Prostate gland (tissue), 2 donors: ENCODE results near the gene MYRF. TPM values are rescaled to one million over a fixed set of nuclear protein-coding genes. Genes with fewer than 3 reads are reported as not detected.

Experiments used
- DNase-seq: peaks from one replicate; pipeline ENCODE4 v3.0.0-alpha.2; 2019; ENCODE audit warnings: low spot score
- H3K27ac ChIP-seq, 2 donors: fragments of 200-600 bp; sonication (generic); 2 replicates each; pipeline ENCODE4 v1.5.1; 2017 to 2019
- H3K27me3 ChIP-seq: fragments of 200-600 bp; sonication (generic); replicated peaks from 2 replicates; pipeline ENCODE4 v1.5.1; 2019; ENCODE audit not compliant: insufficient read depth
- H3K36me3 ChIP-seq, 2 donors: fragments of 200-600 bp; sonication (generic); 1 replicate in 1 of 2; 2 replicates in 1 of 2; pipeline versions ENCODE4 v1.5.1 to v1.8.1; 2017 to 2019
- H3K4me1 ChIP-seq: fragments of 200-600 bp; sonication (generic); replicated peaks from 2 replicates; pipeline ENCODE4 v1.5.1; 2019
- H3K4me3 ChIP-seq, 2 donors: fragments of 200-600 bp; sonication (generic); 2 replicates each; pipeline ENCODE4 v1.5.1; 2017 to 2019
- H3K9me3 ChIP-seq: fragments of 200-600 bp; sonication (generic); 2 replicates; pipeline ENCODE4 v1.5.1; 2017
- POLR2A ChIP-seq: fragments of 450-650 bp; IDR thresholded peaks from one replicate; pipeline ENCODE4 v1.6.1; 2016; ENCODE audit warnings: antibody characterized with exemption, mild to moderate bottlenecking
- POLR2AphosphoS5 ChIP-seq: sonication (generic); formaldehyde crosslinking; IDR thresholded peaks from one replicate; pipeline ENCODE4 v1.6.1; 2017; ENCODE audit warnings: antibody characterized with exemption
- WGBS: methylation state at CpG from one replicate; pipeline ENCODE4 v1.1.5; 2018; 5-methylcytosine and 5-hydroxymethylcytosine counted together
- intact Hi-C: fragments of 100-400 bp; cut with DNase I; formaldehyde crosslinking; loops from one replicate; pipeline ENCODE4 v1.14.2; 2022
- total RNA-seq, 2 donors: library from RNA; depleted of rRNA; stranded (reverse); fragments of >200 nt; gene quantifications; one replicate each; pipeline ENCODE4 v1.1.0, GENCODE V29; 2016
- TF ChIP-seq, protein P1 (sequence below), 4 experiments: fragments of 200-600 bp in 2 of 4; fragments of 450-650 bp in 2 of 4; sonication (generic) in 2 of 4; IDR thresholded peaks; 1 replicate in 3 of 4; 2 replicates in 1 of 4; pipeline ENCODE4 v1.5.1; 2016 to 2019; ENCODE audit warnings: antibody characterized with exemption in 4 of 4, mild to moderate bottlenecking in 2 of 4, moderate library complexity in 2 of 4

Gene MYRF
- total RNA-seq, 2 donors from 2014 or later: 0.77 to 3.4 TPM

DNA sequence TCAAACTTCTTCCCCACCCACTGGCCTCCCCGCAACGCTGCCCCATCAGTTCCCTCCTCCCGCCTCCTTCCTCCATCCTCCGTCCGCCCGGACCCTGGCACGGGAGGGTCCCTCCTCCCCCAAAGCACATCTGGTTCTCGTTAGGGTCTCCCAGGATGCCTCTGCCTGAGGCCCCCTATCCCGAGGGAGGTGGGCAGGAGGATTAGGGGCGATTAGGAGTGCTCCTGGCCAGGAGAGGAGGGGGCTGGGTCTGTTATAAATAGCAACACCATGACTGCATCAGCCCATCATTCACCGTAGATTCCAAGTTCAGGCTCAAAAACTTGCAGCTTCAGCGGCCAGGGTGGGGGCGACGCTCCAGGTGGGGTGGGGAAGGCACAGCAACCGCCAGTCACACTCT, 10.4 kb downstream of the MYRF start:
- Histone ChIP-seq H3K9me3 (no peaks in the 10 kb centered on the region), H3K4me1 (no peaks in the 10 kb centered on the region), H3K27me3 (no peaks in the 10 kb centered on the region), H3K27ac (no peak overlapping the region), H3K36me3 (no peaks in the 10 kb centered on the region), H3K4me3 (no peak overlapping the region)
- 50% methylated on average over 14 of the region's 15 CpGs for WGBS
- no peak for DNase-seq
- TF ChIP-seq, protein P1, sequence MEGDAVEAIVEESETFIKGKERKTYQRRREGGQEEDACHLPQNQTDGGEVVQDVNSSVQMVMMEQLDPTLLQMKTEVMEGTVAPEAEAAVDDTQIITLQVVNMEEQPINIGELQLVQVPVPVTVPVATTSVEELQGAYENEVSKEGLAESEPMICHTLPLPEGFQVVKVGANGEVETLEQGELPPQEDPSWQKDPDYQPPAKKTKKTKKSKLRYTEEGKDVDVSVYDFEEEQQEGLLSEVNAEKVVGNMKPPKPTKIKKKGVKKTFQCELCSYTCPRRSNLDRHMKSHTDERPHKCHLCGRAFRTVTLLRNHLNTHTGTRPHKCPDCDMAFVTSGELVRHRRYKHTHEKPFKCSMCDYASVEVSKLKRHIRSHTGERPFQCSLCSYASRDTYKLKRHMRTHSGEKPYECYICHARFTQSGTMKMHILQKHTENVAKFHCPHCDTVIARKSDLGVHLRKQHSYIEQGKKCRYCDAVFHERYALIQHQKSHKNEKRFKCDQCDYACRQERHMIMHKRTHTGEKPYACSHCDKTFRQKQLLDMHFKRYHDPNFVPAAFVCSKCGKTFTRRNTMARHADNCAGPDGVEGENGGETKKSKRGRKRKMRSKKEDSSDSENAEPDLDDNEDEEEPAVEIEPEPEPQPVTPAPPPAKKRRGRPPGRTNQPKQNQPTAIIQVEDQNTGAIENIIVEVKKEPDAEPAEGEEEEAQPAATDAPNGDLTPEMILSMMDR (IDR thresholded peaks at IDR 0.05): no peak
- no peak for TF ChIP-seq POLR2AphosphoS5
- TF ChIP-seq POLR2A: no peak
- intact Hi-C loops: no loop called here

DNA sequence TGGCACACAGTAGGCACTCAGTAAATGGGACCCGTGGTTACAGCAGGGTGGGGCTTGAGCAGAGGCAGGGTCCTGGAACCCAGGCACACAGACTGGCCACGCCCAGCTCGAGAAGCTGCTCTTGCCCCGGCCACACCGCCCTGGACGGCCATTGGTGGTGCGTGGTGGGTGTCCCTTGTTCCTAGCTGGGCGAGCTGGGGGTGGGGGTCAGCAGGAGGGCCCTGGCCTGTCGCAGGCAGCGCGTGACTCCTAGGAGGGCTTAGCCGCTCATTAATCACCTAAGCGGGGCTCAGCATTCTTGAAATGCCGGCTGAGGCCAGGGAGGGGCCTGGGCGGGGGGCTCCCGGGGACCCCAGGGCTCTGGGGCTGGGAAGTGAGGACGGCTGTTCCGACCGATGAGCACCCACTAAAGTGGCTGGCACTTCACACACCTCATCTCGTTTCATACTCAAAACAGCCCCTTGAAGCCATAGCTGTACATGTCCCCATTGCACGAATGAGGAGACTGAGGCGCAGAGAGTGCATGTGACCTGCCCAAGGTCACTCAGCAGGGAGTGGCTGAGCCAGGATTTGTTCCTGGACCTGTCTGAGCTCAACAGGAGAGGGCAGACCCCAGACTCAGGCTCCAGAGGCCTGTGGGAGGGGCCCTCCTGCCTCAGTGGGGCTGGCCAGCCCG, 11.6 kb downstream of the MYRF start:
- Histone ChIP-seq H3K4me3 (no peak overlapping the region), H3K9me3 (no peaks in the 10 kb centered on the region), H3K27ac (no peak overlapping the region), H3K36me3 (no peaks in the 10 kb centered on the region), H3K27me3 (no peaks in the 10 kb centered on the region), H3K4me1 (no peaks in the 10 kb centered on the region)
- TF ChIP-seq, protein P1 (IDR thresholded peaks at IDR 0.05): no peak
- TF ChIP-seq POLR2AphosphoS5 (no peak), POLR2A (no peak)
- 72% methylated on average over 22 of the region's 23 CpGs for WGBS
- no peak for DNase-seq
- intact Hi-C loops: no loop called here

DNA sequence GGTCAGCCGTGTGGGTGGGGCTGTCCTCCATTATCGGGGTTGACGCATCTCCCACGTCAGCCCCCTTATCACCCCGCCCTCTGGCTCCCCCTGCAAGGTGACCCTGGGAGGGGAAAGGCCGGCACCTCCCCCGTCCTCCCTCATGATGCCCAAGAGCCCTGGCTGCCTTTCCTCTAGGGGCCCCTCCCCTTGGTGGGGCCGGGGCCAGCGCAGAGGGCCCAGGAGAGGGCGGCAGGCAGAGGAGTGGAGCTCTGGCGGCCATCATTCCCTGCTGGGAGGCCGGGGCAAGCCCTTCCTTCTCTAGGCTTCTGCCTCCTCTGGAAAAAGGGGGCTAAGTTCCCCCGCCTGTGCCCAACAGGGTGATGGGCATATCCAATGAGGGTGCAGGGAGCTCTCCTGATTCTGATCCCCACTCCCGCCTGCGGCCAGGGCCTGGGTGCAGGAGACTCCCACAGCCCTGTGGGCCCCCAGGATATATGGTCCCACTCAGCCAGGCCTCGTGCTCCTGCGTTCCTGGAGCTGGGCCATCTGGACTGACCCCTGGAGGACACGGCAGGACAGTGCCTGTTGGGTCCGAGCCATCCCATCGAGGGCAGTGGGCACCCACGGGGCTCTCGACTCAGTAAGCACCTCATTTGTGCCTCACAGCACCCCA, 12.3 kb downstream of the MYRF start:
- TF ChIP-seq POLR2A: no peak
- no peak for TF ChIP-seq POLR2AphosphoS5
- TF ChIP-seq, protein P1 (IDR thresholded peaks at IDR 0.05): no peak
- Histone ChIP-seq H3K4me1 (no peaks in the 10 kb centered on the region), H3K27ac (no peak overlapping the region), H3K27me3 (no peaks in the 10 kb centered on the region), H3K4me3 (no peak overlapping the region), H3K36me3 (no peaks in the 10 kb centered on the region), H3K9me3 (no peaks in the 10 kb centered on the region)
- intact Hi-C loops: no loop called here
- WGBS: 63% methylated on average over 16 of the region's 22 CpGs
- no peak for DNase-seq

DNA sequence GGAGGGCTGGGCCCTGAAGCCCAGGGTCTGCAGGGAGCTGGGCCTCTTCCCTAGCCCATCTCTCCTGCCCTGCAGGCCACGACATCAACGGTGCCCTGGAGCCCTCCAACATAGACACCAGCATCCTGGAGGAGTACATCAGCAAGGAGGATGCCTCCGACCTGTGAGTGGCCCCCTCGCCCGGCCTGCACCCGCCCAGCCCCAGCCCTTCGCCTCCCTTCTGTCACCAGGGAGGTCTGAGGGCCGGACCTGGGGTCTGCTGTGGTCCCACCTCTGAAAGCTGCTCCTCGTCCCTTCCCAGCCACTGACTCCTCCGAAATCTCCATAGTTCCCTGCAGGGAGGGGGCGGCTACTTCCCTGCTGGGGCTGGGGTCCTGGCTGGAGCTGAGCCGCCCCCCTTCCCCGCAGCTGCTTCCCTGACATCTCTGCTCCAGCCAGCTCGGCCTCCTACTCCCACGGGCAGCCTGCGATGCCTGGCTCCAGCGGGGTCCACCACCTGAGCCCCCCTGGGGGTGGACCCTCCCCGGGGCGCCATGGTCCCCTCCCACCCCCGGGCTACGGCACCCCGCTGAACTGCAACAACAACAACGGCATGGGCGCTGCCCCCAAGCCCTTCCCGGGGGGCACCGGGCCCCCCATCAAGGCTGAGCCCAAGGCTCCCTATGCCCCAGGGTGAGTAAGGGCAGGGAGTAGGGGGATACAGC, 13.3 kb downstream of the MYRF start:
- intact Hi-C loops: no loop called here
- no peaks in the 10 kb centered on the region for H3K9me3 ChIP-seq
- H3K27ac ChIP-seq: no peak overlapping the region
- H3K27me3 ChIP-seq: no peaks in the 10 kb centered on the region
- DNase-seq: no peak
- H3K36me3 ChIP-seq: no peaks in the 10 kb centered on the region
- no peaks in the 10 kb centered on the region for H3K4me1 ChIP-seq
- TF ChIP-seq, protein P1 (IDR thresholded peaks at IDR 0.05): no peak
- TF ChIP-seq POLR2A: no peak
- TF ChIP-seq POLR2AphosphoS5: no peak
- 87% methylated on average over 23 of the region's 26 CpGs for WGBS
- no peak overlapping the region for H3K4me3 ChIP-seq
